Measurements from ENCODE around the gene MIAT. TPM values are rescaled to one million over a fixed set of nuclear protein-coding genes. Genes with fewer than 3 reads are reported as not detected.

Gene MIAT
- total RNA-seq, 3 donors from 2014 or later, result 0.80 to 2.3 (median 1.9) TPM

DNA sequence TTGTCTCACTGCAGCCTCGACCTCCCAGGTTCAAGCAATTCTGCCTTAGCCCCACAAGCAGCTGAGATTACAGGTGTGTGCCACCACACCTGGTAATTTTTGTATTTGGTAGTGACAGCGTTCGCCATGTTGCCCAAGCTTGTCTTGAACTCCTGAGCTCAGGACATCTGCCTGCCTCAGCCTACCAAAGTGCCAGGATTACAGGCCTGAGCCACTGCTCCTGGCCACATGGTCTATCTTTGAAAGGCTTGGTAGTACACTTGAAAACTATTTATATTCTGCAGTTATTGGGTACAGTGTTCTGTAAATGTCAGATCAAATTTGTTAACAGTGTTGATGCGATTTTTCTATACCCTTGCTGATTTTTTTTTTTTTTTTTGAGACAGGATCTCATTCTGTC lies 26.1 kb upstream of the MIAT start:
- no peak overlapping the region for H3K4me3 ChIP-seq
- no peaks in the 10 kb centered on the region for H3K27me3 ChIP-seq
- no peak for DNase-seq (ENCODE audit: low spot score in 2 of 2)
- H3K9me3 ChIP-seq, result no peaks in the 10 kb centered on the region
- H3K36me3 ChIP-seq, result no peaks in the 10 kb centered on the region
- intact Hi-C loops (cut with DNase I; ENCODE audit: low total_unique reads), result no loop called here
- TF ChIP-seq, protein P1, sequence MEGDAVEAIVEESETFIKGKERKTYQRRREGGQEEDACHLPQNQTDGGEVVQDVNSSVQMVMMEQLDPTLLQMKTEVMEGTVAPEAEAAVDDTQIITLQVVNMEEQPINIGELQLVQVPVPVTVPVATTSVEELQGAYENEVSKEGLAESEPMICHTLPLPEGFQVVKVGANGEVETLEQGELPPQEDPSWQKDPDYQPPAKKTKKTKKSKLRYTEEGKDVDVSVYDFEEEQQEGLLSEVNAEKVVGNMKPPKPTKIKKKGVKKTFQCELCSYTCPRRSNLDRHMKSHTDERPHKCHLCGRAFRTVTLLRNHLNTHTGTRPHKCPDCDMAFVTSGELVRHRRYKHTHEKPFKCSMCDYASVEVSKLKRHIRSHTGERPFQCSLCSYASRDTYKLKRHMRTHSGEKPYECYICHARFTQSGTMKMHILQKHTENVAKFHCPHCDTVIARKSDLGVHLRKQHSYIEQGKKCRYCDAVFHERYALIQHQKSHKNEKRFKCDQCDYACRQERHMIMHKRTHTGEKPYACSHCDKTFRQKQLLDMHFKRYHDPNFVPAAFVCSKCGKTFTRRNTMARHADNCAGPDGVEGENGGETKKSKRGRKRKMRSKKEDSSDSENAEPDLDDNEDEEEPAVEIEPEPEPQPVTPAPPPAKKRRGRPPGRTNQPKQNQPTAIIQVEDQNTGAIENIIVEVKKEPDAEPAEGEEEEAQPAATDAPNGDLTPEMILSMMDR (IDR thresholded peaks at IDR 0.05), result no peak
- TF ChIP-seq POLR2AphosphoS5 (IDR thresholded peaks at IDR 0.05), result no peak
- no peak for TF ChIP-seq POLR2A (IDR thresholded peaks at IDR 0.05)
- no peaks in the 10 kb centered on the region for H3K4me1 ChIP-seq
- no peak overlapping the region for H3K27ac ChIP-seq

DNA sequence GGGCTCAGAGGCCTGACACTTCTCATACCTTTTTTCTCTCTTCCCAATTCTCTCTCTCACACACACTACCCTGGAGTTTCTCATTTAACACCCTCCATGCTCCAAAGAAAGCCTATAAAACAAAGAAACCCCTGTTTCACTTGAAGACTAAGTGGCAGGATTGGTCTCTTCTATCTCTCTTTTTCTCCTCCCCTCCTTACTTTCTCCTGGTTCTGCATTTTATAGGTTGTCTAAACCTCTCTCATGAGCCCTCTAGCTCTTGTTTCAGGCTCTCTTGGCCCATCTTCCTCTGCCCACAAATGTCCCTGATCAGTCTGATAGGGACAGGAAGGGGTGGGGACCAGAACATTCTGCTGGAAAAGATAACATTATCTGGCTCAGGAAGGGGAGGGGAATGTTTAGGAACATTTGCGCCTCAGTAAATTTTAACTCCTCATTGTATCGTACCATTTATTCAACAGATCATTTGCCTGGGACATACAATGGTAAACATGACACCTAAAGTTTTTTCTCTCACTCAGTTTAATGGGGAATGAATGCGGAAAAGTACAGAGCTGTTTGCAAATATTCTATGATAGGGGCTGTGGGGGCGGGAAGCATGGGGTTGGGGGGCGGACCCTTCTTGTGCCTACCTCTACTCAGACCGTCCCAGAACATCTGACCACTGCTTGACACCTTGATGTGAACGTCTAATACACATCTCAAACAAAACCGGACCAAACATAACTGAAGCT lies 24.8 kb upstream of the MIAT start:
- DNase-seq (ENCODE audit: low spot score in 2 of 2), result no peak
- H3K9me3 ChIP-seq, result no peaks in the 10 kb centered on the region
- no peaks in the 10 kb centered on the region for H3K27me3 ChIP-seq
- no peak for TF ChIP-seq POLR2A (IDR thresholded peaks at IDR 0.05)
- TF ChIP-seq, protein P1 (IDR thresholded peaks at IDR 0.05), result no peak
- TF ChIP-seq POLR2AphosphoS5 (IDR thresholded peaks at IDR 0.05), result no peak
- H3K4me1 ChIP-seq, result no peaks in the 10 kb centered on the region
- intact Hi-C loops (cut with DNase I; ENCODE audit: low total_unique reads), result no loop called here
- no peaks in the 10 kb centered on the region for H3K36me3 ChIP-seq
- no peak overlapping the region for H3K4me3 ChIP-seq
- H3K27ac ChIP-seq, result peak overlapping the region in 1 of 2 donors; percentile 35

DNA sequence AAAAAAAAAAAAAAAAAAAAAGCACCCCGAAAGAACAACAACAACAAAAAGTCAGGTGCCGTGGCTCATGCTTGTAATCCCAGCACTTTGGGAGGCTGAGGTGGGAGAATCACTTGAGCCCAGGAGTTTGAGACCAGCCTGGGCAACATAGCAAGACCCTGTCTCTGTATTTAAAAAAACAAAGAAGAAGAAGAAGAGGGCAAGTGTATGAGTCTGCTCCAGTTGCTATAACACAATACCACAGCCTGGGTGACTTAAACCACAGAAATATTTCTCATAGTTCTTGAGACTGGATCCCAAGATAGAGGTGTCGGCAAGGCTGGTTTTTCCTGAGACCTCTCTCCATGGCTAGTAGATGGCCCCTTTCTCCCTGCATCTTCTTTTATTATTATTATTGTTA lies 23.2 kb upstream of the MIAT start:
- H3K4me3 ChIP-seq, result no peak overlapping the region
- TF ChIP-seq POLR2AphosphoS5 (IDR thresholded peaks at IDR 0.05) (no peak), POLR2A (IDR thresholded peaks at IDR 0.05) (no peak)
- no peaks in the 10 kb centered on the region for H3K27me3 ChIP-seq
- H3K36me3 ChIP-seq, result no peaks in the 10 kb centered on the region
- no peak overlapping the region for H3K27ac ChIP-seq
- no peaks in the 10 kb centered on the region for H3K4me1 ChIP-seq
- no peaks in the 10 kb centered on the region for H3K9me3 ChIP-seq
- DNase-seq (ENCODE audit: low spot score in 2 of 2), result no peak
- intact Hi-C loops (cut with DNase I; ENCODE audit: low total_unique reads), result no loop called here

DNA sequence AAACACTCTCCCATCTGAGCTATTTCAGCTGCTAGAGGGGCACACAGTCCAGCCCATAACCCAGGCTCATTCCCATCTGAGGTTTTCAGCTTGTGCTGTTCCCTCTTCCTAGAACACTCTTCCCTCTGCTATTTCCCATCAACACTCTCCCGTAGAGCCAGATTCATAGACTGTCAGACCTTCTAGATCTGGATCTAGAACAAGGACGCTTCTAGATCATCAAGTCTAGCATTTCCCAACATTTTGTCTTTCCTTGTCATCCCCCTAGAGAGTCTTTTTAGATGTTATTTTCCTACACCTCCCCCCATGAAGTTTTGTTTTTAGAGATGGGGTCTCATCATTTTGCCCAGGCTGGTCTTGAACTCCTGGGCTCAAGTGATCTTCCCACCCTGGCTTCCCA lies 22.3 kb upstream of the MIAT start:
- Histone ChIP-seq H3K27me3 (peaks cover 0 to 4% of the 10 kb centered on the region in 2 donors), H3K27ac (no peak overlapping the region), H3K4me1 (no peaks in the 10 kb centered on the region), H3K9me3 (no peaks in the 10 kb centered on the region), H3K36me3 (no peaks in the 10 kb centered on the region), H3K4me3 (no peak overlapping the region)
- intact Hi-C loops (cut with DNase I; ENCODE audit: low total_unique reads), result no loop called here
- no peak for DNase-seq (ENCODE audit: low spot score in 2 of 2)
- TF ChIP-seq POLR2AphosphoS5 (IDR thresholded peaks at IDR 0.05) (no peak), POLR2A (IDR thresholded peaks at IDR 0.05) (no peak)
- TF ChIP-seq, protein P1 (IDR thresholded peaks at IDR 0.05), result no peak

DNA sequence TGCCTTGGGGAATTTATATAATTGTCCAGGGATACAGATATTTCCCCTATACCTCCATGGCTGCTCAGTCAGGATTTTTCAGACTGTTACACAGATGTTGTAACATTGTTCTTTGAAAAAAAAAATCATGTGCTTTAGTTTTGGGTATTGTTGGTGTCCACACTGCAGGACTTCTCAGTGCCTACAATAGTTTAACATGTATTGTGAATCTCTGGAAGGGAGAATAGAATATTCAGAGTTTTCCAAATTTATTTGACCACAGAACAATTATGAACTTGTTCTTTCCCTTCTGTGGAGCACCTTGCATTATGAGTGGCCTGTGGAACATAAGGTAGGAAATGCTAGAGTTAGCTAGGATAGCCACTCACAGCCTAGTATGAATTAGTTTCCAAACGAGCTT lies 21.1 kb upstream of the MIAT start:
- H3K9me3 ChIP-seq, result no peaks in the 10 kb centered on the region
- peaks cover 0 to 10% of the 10 kb centered on the region in 2 donors for H3K27me3 ChIP-seq
- no peaks in the 10 kb centered on the region for H3K36me3 ChIP-seq
- TF ChIP-seq, protein P1 (IDR thresholded peaks at IDR 0.05), result no peak
- TF ChIP-seq POLR2AphosphoS5 (IDR thresholded peaks at IDR 0.05) (no peak), POLR2A (IDR thresholded peaks at IDR 0.05) (no peak)
- H3K27ac ChIP-seq, result no peak overlapping the region
- H3K4me1 ChIP-seq, result no peaks in the 10 kb centered on the region
- intact Hi-C loops (cut with DNase I; ENCODE audit: low total_unique reads), result no loop called here
- no peak overlapping the region for H3K4me3 ChIP-seq
- DNase-seq (ENCODE audit: low spot score in 2 of 2), result no peak
